ENCODE measurements around the gene ZNF837. TPM values are rescaled to one million over a fixed set of nuclear protein-coding genes. Genes with fewer than 3 reads are reported as not detected.

The ZNF837 gene
- total and polyA plus RNA-seq, 2 of the 13 experiments (the other 11 are each of a cell fraction or from before 2014, with no cell fraction given): 0.29 to 1.3 TPM

- TF ChIP-seq, protein P1, sequence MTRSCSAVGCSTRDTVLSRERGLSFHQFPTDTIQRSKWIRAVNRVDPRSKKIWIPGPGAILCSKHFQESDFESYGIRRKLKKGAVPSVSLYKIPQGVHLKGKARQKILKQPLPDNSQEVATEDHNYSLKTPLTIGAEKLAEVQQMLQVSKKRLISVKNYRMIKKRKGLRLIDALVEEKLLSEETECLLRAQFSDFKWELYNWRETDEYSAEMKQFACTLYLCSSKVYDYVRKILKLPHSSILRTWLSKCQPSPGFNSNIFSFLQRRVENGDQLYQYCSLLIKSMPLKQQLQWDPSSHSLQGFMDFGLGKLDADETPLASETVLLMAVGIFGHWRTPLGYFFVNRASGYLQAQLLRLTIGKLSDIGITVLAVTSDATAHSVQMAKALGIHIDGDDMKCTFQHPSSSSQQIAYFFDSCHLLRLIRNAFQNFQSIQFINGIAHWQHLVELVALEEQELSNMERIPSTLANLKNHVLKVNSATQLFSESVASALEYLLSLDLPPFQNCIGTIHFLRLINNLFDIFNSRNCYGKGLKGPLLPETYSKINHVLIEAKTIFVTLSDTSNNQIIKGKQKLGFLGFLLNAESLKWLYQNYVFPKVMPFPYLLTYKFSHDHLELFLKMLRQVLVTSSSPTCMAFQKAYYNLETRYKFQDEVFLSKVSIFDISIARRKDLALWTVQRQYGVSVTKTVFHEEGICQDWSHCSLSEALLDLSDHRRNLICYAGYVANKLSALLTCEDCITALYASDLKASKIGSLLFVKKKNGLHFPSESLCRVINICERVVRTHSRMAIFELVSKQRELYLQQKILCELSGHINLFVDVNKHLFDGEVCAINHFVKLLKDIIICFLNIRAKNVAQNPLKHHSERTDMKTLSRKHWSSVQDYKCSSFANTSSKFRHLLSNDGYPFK (CRISPR knock-in tag; IDR thresholded peaks at IDR 0.05; ENCODE audit: borderline replicate concordance): peak; percentile 59; the same call in 1 of the 2 replicates
- TF ChIP-seq SAP130 (CRISPR knock-in tag; IDR thresholded peaks at IDR 0.05; ENCODE audit: low read depth): peak; percentile 96
- 0 out of 2 replicates have a peak, but pooled peaks have one; percentile 18 for TF ChIP-seq ZNF160 (CRISPR knock-in tag; IDR thresholded peaks at IDR 0.05)
- no peak for TF ChIP-seq NFIB (CRISPR knock-in tag; IDR thresholded peaks at IDR 0.05; ENCODE audit: borderline replicate concordance)
- TF ChIP-seq NFKB2 (CRISPR knock-in tag; IDR thresholded peaks at IDR 0.05; ENCODE audit: borderline replicate concordance): peak; percentile 43; the same call in 1 of the 2 replicates
- peak; percentile 85 for TF ChIP-seq HNRNPLL (IDR thresholded peaks at IDR 0.05; ENCODE audit: low read depth, low read length, poor library complexity, severe bottlenecking)
- peak; percentile 36; the same call in 1 of the 2 replicates for TF ChIP-seq KLF15 (CRISPR knock-in tag; IDR thresholded peaks at IDR 0.05; ENCODE audit: borderline replicate concordance)
- peak; percentile 90 for TF ChIP-seq SP4 (CRISPR knock-in tag; IDR thresholded peaks at IDR 0.05)
- peak; percentile 58; the same call in 1 of the 2 replicates for TF ChIP-seq ATF1 (CRISPR knock-in tag; IDR thresholded peaks at IDR 0.05)
- TF ChIP-seq ZNF891 (CRISPR knock-in tag; IDR thresholded peaks at IDR 0.05): peak; percentile 55; the same call in 1 of the 2 replicates
- TF ChIP-seq DDIT3 (CRISPR knock-in tag; IDR thresholded peaks at IDR 0.05): no peak
- peak; percentile 87 for TF ChIP-seq ZNF234 (CRISPR knock-in tag; conservative IDR thresholded peaks at IDR 0.05)
- peak; percentile 46 for TF ChIP-seq ELF3 (CRISPR knock-in tag; IDR thresholded peaks at IDR 0.05)
- TF ChIP-seq ZNF33A (CRISPR knock-in tag; IDR thresholded peaks at IDR 0.05; ENCODE audit: borderline replicate concordance): peak; percentile 90; the same call in 1 of the 2 replicates
- TF ChIP-seq MXI1 (IDR thresholded peaks at IDR 0.05; ENCODE audit: borderline replicate concordance, low read depth, low read length): peak; percentile 95; the same call in 2 of the 3 replicates
- TF ChIP-seq, protein P2, sequence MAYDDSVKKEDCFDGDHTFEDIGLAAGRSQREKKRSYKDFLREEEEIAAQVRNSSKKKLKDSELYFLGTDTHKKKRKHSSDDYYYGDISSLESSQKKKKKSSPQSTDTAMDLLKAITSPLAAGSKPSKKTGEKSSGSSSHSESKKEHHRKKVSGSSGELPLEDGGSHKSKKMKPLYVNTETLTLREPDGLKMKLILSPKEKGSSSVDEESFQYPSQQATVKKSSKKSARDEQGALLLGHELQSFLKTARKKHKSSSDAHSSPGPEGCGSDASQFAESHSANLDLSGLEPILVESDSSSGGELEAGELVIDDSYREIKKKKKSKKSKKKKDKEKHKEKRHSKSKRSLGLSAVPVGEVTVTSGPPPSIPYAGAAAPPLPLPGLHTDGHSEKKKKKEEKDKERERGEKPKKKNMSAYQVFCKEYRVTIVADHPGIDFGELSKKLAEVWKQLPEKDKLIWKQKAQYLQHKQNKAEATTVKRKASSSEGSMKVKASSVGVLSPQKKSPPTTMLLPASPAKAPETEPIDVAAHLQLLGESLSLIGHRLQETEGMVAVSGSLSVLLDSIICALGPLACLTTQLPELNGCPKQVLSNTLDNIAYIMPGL (CRISPR knock-in tag; IDR thresholded peaks at IDR 0.05; ENCODE audit: borderline replicate concordance in 1 of 2, low read depth in 1 of 2): peak in 1 of 2 experiments; percentile 89; a peak in 3 of 4 replicates
- TF ChIP-seq ZSCAN22 (CRISPR knock-in tag; IDR thresholded peaks at IDR 0.05): 0 out of 2 replicates have a peak, but pooled peaks have one; percentile 70
- peak; percentile 47; the same call in 1 of the 2 replicates for TF ChIP-seq ZNF567 (CRISPR knock-in tag; IDR thresholded peaks at IDR 0.05; ENCODE audit: borderline replicate concordance)
- no peak for TF ChIP-seq NPAS2 (CRISPR knock-in tag; IDR thresholded peaks at IDR 0.05; ENCODE audit: borderline replicate concordance)
- peak; percentile 95; the same call in 1 of the 2 replicates for TF ChIP-seq ZNF383 (CRISPR knock-in tag; IDR thresholded peaks at IDR 0.05; ENCODE audit: borderline replicate concordance)
- TF ChIP-seq AGO2 (optimal IDR thresholded peaks at IDR 0.05; ENCODE audit: low read depth, low read length): peak; percentile 89
- no peak for TF ChIP-seq ZNF563 (CRISPR knock-in tag; IDR thresholded peaks at IDR 0.05)
- TF ChIP-seq RXRA (CRISPR knock-in tag; IDR thresholded peaks at IDR 0.05): peak; percentile 23; the same call in 1 of the 2 replicates
- TF ChIP-seq ZBTB20 (CRISPR knock-in tag; IDR thresholded peaks at IDR 0.05; ENCODE audit: borderline replicate concordance, low read depth): peak; percentile 70; the same call in 1 of the 2 replicates
Observed at GRCh38 chr19:58408152-58409009, 27.6 kb upstream of the ZNF837 start, which contains the start of gene ZNF584 (continued).
